GM19455 (cell line): Measurements from ENCODE around the gene NINJ1.
A peak's percentile ranks its signal among the peaks of the same experiment; 100 is the strongest.

ENCODE experiments used
- ATAC-seq: cut with Tn5 transposase; IDR thresholded peaks from one replicate; pipeline ENCODE4 v1.9.1; 2021; ENCODE audit not compliant: unreplicated experiment

Gene NINJ1, protein sequence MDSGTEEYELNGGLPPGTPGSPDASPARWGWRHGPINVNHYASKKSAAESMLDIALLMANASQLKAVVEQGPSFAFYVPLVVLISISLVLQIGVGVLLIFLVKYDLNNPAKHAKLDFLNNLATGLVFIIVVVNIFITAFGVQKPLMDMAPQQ

GRCh38 chr9:93134015-93134739 is at the start of gene NINJ1:
Gene NINJ1 (minus strand): TSS chr9:93134251. CDS start chr9:93134217, 34 bp downstream.
- ATAC-seq: peak; percentile 78

GRCh38 chr9:93183131-93183662 is 49.1 kb upstream of the NINJ1 start:
- ATAC-seq: no peak

DNA sequence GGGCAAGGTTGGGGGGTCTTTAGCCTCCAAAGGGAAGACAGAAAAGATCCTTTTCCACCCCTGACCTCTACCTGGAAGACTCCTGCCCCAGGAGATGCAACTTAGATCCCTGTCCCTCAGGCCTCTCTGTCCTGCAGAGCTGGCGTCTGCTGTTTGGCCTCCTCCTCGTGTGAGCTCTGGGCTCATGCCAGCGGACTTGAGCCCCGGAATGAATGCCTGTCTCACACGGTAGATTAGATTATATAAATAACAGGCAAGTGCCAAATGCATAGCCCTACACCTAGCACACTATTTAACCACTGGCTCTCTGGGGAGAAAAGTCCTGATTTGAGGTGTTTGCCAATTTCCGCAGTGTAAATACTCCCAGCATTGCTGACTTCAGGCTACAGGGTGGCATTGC is 48.5 kb upstream of the NINJ1 start:
- no peak for ATAC-seq

- no peak for ATAC-seq
Observed at GRCh38 chr9:93181672-93182435, 47.8 kb upstream of the NINJ1 start.

GRCh38 chr9:93180938-93181337 is 46.9 kb upstream of the NINJ1 start:
- no peak for ATAC-seq

DNA sequence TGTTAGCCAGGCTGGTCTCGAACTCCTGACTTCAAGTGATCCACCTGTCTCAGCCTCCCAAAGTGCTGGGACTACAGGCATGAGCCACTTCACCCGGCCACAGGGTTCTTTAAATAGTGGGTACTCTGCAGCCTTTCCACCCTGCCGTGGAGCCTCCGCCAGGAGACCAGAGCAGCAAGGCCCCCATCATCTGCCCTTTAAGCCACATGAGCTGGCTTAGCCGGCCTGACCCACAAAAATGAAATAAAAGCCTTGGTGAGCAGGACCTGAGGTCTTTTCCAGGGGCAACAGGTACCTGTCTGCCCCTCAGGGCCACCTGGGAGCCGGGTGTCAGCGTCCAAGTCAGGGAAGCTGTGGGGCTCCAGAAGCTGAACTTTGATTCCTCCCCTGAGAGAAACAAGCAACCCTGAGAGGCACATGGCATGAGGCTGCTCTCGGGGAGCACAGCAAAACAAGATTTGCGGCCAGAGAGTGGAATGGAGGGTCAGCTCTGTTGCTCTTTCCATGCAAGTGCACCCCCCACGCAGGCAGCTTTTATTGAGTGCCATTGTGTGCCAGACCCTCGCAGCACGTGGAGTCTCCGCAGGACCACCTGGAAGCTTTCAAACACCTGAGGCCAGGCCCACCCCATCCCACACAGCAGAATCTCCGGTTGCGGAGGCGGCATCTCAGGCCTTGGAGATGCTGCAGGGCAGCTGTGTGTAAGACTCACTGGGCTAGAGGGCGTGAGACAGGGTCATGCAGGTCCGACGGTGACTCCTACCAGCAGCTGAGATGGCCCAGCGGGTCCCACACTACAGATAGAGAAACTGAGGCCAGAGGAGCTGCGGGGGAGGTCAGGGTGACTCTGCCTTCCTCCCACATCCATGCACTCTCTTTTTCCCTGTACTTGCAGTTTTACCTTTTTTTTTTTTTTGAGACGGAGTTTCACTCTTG is 45.1 kb upstream of the NINJ1 start:
- no peak for ATAC-seq

GRCh38 chr9:93177676-93178075 is 43.6 kb upstream of the NINJ1 start:
- no peak for ATAC-seq

DNA sequence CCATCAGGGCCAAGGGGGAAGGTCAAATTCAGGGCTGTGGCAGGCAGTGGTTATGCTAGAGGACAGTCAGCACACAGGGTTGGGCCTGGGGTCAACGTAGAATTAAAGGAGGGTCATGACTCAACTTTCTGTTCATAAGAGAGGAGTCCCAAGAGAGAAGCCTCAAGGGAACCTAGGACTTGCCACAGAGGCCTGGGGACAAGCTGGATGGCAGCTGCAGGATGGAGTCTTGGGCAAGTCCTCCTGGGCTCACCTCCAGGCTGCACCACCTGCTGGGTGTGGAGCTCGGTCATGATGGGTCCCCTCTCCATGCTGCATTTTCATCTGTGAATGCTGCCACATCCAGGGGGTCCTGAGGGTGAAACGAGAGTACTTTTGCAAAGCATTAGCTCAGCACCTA is 40.9 kb upstream of the NINJ1 start:
- ATAC-seq: no peak

DNA sequence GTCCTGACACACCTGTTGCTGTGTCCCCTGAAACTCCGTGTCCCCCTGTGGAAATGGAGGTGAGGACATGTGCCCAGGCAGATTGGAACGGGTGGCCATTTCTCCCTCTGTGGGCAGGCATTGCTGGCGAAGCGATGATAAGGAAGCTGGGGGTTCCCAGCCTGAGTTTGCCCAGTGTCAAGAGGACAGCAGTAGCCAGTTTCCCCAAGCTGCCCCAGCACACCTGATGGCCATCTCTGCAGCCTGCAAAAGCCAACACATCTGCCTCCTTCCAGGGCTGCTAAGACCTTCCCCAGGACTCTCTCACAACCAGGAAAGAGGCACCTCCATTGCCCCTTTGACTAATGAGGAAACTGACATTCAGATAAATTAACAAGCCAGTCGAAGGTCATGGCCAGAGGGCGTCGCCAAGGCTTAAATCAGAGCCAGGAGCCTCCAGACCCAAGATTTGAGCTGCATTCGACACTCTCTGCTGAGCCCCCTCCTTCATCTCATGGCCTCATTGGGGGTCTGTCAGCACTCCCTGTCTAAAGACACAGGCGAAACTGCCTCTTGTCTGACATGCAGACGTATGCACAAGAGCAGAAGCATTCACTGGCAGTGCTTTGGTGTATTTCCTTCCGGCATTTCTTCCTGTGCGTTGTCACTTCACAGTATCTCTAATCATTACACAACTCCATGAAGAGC is 39.5 kb upstream of the NINJ1 start:
- ATAC-seq: no peak

DNA sequence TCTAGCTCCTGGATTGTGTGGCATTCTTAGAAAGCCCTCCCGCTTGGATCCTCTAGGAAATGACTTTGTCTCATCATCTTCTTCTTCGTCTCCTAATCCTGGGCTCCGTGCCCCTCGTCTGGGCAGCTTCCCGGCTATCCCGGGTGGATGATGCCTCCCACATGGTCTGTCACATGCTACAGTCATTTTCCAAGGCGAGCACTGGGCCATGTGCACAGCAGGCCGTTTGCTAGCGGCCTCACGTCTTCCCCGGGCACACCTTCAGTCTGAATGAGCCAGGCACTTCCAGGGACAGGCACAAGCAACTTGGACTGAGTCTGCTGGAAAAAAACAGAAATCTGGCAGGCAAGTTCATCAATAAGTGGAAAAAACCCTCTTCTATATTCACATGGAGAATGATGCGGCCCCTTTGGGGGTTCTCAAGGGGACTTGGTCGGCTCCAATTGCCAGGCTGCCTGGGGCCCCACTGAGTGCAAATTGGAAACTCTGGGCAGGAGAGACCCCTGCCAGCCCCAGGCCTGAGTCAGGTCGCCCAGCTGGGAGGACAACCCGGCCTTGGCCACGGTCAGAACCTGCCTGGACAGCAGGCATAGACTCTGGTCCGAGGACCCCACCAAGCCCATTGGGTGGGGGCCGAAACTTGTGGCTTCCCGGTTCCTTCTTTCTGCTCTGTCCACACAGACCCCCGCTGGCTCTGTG is 38.8 kb upstream of the NINJ1 start:
- no peak for ATAC-seq

DNA sequence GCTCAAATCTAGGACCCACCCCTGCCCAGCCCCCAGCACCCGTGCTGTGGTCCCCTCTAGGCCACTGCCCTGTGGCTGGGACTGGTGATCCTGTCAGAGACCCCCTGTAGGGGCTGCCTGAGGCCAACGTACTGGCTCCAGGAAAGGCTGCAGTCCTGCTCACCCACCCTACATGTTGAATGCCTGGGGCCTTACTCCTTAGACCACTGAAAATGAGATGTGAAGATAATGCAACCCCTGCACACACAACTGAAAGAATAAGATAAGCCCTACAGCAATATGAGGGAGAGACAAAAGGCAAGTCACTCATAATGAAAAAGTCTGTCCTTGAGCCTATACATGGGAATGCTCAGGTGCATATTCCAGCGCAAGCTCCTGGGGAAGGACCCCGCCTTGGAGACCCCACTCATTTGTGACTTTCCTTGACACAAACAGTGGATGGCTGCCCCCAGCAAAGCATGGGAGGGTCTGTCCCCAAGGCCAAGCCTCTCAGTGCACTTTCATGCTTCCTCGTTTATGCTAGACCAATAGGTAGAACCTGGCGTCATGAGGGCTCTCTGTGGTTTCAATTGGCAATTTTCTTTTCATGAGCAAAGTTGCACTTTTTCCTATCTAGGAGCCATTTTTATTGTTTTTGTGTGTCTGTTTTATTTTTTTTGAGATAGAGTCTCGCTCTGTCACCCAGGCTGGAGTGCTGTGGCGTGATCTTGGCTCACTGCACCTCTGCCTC is 37.4 kb upstream of the NINJ1 start:
- ATAC-seq: no peak

GRCh38 chr9:93170571-93170970 is 36.5 kb upstream of the NINJ1 start:
- ATAC-seq: no peak

DNA sequence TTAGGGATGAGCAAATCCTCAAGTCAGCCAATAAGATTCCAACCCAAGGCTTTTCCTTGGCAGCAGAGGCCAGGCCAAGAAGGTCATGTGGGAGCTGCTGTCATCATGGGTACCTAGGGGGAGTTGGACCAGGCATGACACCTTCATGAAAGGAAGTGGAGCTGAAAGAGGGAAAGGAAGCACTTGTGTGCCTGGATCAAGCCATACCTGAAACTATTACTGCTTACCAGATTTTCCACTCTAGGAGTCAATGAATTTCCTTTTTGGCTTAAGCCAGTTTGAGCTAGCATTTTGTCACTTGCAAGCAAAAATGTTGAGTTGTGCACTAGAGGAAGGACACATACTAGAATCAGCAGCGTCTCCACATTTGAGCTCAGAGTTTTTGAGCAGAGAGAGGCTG is 35.4 kb upstream of the NINJ1 start:
- ATAC-seq: no peak

DNA sequence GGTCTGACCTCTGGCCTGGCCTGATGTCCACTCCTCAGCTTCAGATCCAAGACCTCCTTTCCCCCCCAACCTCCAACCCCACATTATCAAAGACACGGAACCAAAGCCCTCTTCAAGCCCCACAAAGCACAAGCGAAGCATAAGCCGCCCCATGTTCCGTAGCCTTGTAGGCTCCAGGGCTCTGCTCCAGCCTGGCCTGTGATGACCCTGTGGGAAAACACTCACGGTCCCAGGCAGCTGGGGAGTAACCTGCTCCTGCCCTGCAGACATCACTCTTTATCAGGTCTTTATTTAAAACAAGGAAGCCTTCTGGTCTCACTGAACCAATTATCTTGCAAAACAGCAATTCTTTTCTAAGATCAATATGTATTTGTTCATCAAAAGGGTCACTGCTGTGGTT is 34.5 kb upstream of the NINJ1 start:
- ATAC-seq: no peak

DNA sequence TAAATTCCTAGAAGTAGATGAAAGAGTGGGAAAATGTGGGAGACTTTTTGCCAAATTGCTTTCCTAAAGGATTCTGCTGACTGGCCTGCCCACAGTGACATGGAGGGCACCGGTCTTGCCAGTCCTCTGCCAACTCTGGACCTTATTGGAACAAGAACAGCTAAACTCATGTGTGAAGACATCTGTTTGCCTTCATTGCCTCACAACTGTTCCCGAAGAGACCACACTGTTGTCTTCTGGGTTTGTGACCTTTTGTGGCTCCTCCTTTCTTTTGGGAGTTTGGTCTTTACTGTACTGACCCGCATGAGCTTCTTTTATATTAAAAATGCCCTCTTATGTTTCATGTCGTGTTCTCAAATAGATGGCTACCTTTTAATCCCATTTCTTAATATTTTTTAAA is 33.8 kb upstream of the NINJ1 start:
- ATAC-seq: no peak

GRCh38 chr9:93167185-93167584 is 33.1 kb upstream of the NINJ1 start:
- no peak for ATAC-seq

DNA sequence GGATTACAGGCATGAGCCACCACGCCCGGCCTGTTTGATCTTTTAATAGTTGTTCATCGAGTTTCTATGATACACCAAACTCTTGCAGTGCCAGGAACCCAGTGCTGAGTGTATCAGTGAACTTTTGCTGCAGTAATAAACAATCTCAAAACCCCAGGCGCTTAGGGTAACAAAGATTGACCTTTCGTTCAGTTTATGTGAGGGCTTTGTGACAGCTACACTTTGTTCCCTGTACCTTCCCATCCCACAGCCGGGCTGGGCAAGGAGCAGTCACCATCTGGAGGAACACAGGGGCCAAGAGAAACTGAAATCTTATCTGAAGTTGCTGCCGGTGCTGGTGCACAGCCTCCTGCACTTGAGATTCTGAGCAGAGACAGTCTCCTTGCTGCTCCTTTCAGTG is 32.6 kb upstream of the NINJ1 start:
- no peak for ATAC-seq

GRCh38 chr9:93164085-93164484 is 30.0 kb upstream of the NINJ1 start:
- no peak for ATAC-seq
